ENCODE results near the gene YTHDF1. TPM values are rescaled to one million over a fixed set of nuclear protein-coding genes. Genes with fewer than 3 reads are reported as not detected.
A peak's percentile ranks its signal among the peaks of the same experiment; 100 is the strongest.

Gene YTHDF1
- total RNA-seq, 1 experiment from 2014 or later: 19.8 TPM

- no peak for DNase-seq
- no peaks in the 10 kb centered on the region for H3K36me3 ChIP-seq
- peaks cover 12% of the 10 kb centered on the region for H3K9me3 ChIP-seq
- no peak overlapping the region for H3K4me3 ChIP-seq
- peaks cover 13% of the 10 kb centered on the region for H3K27me3 ChIP-seq
Measured at GRCh38 chr20:63152322-63153253, 63.3 kb downstream of the YTHDF1 start.

GRCh38 chr20:63151554-63152321 is 64.2 kb downstream of the YTHDF1 start:
- H3K27me3 ChIP-seq: peaks cover 14% of the 10 kb centered on the region
- H3K9me3 ChIP-seq: peaks cover 21% of the 10 kb centered on the region
- peak; percentile 52 for DNase-seq
- no peak overlapping the region for H3K4me3 ChIP-seq
- H3K36me3 ChIP-seq: no peaks in the 10 kb centered on the region

- Histone ChIP-seq H3K27me3 (peaks cover 19% of the 10 kb centered on the region), H3K9me3 (peaks cover 28% of the 10 kb centered on the region), H3K4me3 (no peak overlapping the region), H3K36me3 (no peaks in the 10 kb centered on the region)
- no peak for DNase-seq
Measured at GRCh38 chr20:63150911-63151531, 64.9 kb downstream of the YTHDF1 start.

GRCh38 chr20:63150391-63150898 is 65.5 kb downstream of the YTHDF1 start:
- DNase-seq: no peak
- no peak overlapping the region for H3K4me3 ChIP-seq
- H3K36me3 ChIP-seq: no peaks in the 10 kb centered on the region
- H3K27me3 ChIP-seq: peaks cover 22% of the 10 kb centered on the region
- peaks cover 29% of the 10 kb centered on the region for H3K9me3 ChIP-seq

- peaks cover 28% of the 10 kb centered on the region for H3K27me3 ChIP-seq
Measured at GRCh38 chr20:63149531-63150192, 66.3 kb downstream of the YTHDF1 start.

GRCh38 chr20:63148696-63149095 is 67.2 kb downstream of the YTHDF1 start:
- DNase-seq: no peak
- Histone ChIP-seq H3K4me3 (no peak overlapping the region), H3K36me3 (no peaks in the 10 kb centered on the region), H3K9me3 (peaks cover 30% of the 10 kb centered on the region), H3K27me3 (peaks cover 32% of the 10 kb centered on the region)

More at GRCh38 chr20:63149531-63150192, 66.3 kb downstream of the YTHDF1 start:
- no peak for DNase-seq
- peaks cover 29% of the 10 kb centered on the region for H3K9me3 ChIP-seq
- no peak overlapping the region for H3K4me3 ChIP-seq
- no peaks in the 10 kb centered on the region for H3K36me3 ChIP-seq

GRCh38 chr20:63147532-63147931 is 68.4 kb downstream of the YTHDF1 start:
- Histone ChIP-seq H3K27me3 (peaks cover 34% of the 10 kb centered on the region), H3K36me3 (no peaks in the 10 kb centered on the region), H3K4me3 (no peak overlapping the region), H3K9me3 (peaks cover 30% of the 10 kb centered on the region)
- DNase-seq: no peak

Other genes with a start within 250 kb of the YTHDF1 start
- gene BHLHE23, start 209.2 kb downstream of the YTHDF1 start, total RNA-seq (2014; rRNA removed; shearing (Covaris generic); ENCODE audit: low replicate concordance): not detected in 2 replicates
- not detected in 2 replicates for gene BIRC7, start 19.8 kb upstream of the YTHDF1 start, total RNA-seq (2014; rRNA removed; shearing (Covaris generic); ENCODE audit: low replicate concordance)
- not detected in 2 replicates for gene NKAIN4, start 38.3 kb upstream of the YTHDF1 start, total RNA-seq (2014; rRNA removed; shearing (Covaris generic); ENCODE audit: low replicate concordance)
- gene ARFGAP1, start 56.7 kb upstream of the YTHDF1 start, total RNA-seq (2014; rRNA removed; shearing (Covaris generic); ENCODE audit: low replicate concordance): 67.2 and 83.8 TPM in 2 replicates
- not detected in 2 replicates for gene COL20A1, start 77.1 kb upstream of the YTHDF1 start, total RNA-seq (2014; rRNA removed; shearing (Covaris generic); ENCODE audit: low replicate concordance)
- gene CHRNA4, start 145.2 kb upstream of the YTHDF1 start, total RNA-seq (2014; rRNA removed; shearing (Covaris generic); ENCODE audit: low replicate concordance): not detected in 2 replicates